B cell (primary cell): Measurements from ENCODE around the gene TCF7L1. TPM values are rescaled to one million over a fixed set of nuclear protein-coding genes. Genes with fewer than 3 reads are reported as not detected.
"Not testable (repeated sequence)": the region's sequence is repeated elsewhere in the genome, so short reads cannot be mapped to it uniquely, and the experiment has no call there.

Source experiments
- ATAC-seq: fragments of 200-7000 bp; cut with Tn5 transposase; one replicate; pipeline ENCODE4 v1.10.0; 2021; ENCODE audit warnings: low read depth, mild to moderate bottlenecking, moderate number of reproducible peaks, moderate library complexity
- CTCF ChIA-PET: fragments of 350-600 bp; sonication (Branson Sonifier 250); formaldehyde crosslinking; loops from one replicate; lab custom pipeline; 2021; ENCODE audit warnings: antibody characterized with exemption, inconsistent platforms; lab: Charles Lee
- POLR2A ChIA-PET: fragments of 350-600 bp; sonication (Branson Sonifier 250); formaldehyde crosslinking; loops from one replicate; lab custom pipeline; 2021; ENCODE audit warnings: antibody characterized with exemption; lab: Charles Lee
- DNase-seq: peaks from one replicate; pipeline ENCODE4 v3.0.0; 2013
- H2AFZ ChIP-seq: 2 replicates; pipeline ENCODE4 v1.6.1; 2012; ENCODE audit warnings: mild to moderate bottlenecking, low read depth, low read length; ENCODE audit not compliant: insufficient read depth, poor library complexity, severe bottlenecking
- H3K27ac ChIP-seq, 2 donors: 1 replicate in 1 of 2; 2 replicates in 1 of 2; pipeline ENCODE4 v1.5.1; 2012 to 2013; ENCODE audit warnings: low read length in 2 of 2, mild to moderate bottlenecking in 2 of 2, moderate library complexity in 1 of 2
- H3K27me3 ChIP-seq, 4 experiments: fragments of 200-600 bp in 1 of 4; sonication (generic) in 1 of 4; replicated peaks in 1 of 4; 1 replicate in 2 of 4; 2 replicates in 2 of 4; pipeline versions ENCODE4 v1.6.1 to v1.7.0; 2013 to 2016; ENCODE audit warnings: low read length in 3 of 4, mild to moderate bottlenecking in 2 of 4, mixed read lengths in 1 of 4, moderate library complexity in 1 of 4; ENCODE audit not compliant: insufficient read depth in 4 of 4, control insufficient read depth in 3 of 4; ENCODE audit errors: control extremely low read depth in 1 of 4
- H3K36me3 ChIP-seq, 2 experiments: replicated peaks in 1 of 2; 1 replicate in 1 of 2; 2 replicates in 1 of 2; pipeline versions ENCODE4 v1.6.1 to v1.7.1; 2013; ENCODE audit warnings: low read length in 1 of 2; ENCODE audit not compliant: insufficient read depth in 2 of 2, control insufficient read depth in 1 of 2; ENCODE audit errors: control extremely low read depth in 1 of 2, extremely low read depth in 1 of 2
- H3K4me1 ChIP-seq, 2 donors: fragments of 200-600 bp in 1 of 2; sonication (generic) in 1 of 2; 1 replicate in 1 of 2; 2 replicates in 1 of 2; pipeline versions ENCODE4 v1.5.1 to v1.6.1; 2013 to 2017; ENCODE audit warnings: low read length in 2 of 2; ENCODE audit not compliant: control insufficient read depth in 2 of 2, insufficient read depth in 2 of 2
- H3K4me2 ChIP-seq: replicated peaks from 2 replicates; pipeline ENCODE3; 2012; ENCODE audit warnings: mild to moderate bottlenecking, low read depth, low read length; ENCODE audit not compliant: poor library complexity, severe bottlenecking
- H3K4me3 ChIP-seq, 5 experiments: fragments of 200-600 bp in 1 of 5; sonication (generic) in 1 of 5; 1 replicate in 3 of 5; 2 replicates in 2 of 5; pipeline versions ENCODE4 v1.5.1 to v1.7.0; 2011 to 2016; ENCODE audit warnings: low read length in 4 of 5, mild to moderate bottlenecking in 4 of 5, low read depth in 2 of 5, control low read depth in 1 of 5, moderate library complexity in 1 of 5; ENCODE audit not compliant: insufficient read depth in 1 of 5; ENCODE audit errors: control extremely low read depth in 1 of 5, extremely low read depth in 1 of 5
- H3K79me2 ChIP-seq: fragments of 200-600 bp; sonication (generic); one replicate; pipeline ENCODE4 v1.6.0; 2016; ENCODE audit warnings: low read length; ENCODE audit not compliant: control insufficient read depth, insufficient read depth
- H3K9ac ChIP-seq: fragments of 200-600 bp; sonication (generic); 2 replicates; pipeline ENCODE4 v1.6.1; 2017; ENCODE audit warnings: mild to moderate bottlenecking, low read length, moderate library complexity
- H3K9me3 ChIP-seq, 3 donors: one replicate each; pipeline versions ENCODE4 v1.6.1 to v1.7.1; 2013; ENCODE audit warnings: low read length in 2 of 3; ENCODE audit not compliant: control insufficient read depth in 2 of 3, insufficient read depth in 1 of 3; ENCODE audit errors: control extremely low read depth in 1 of 3
- H4K20me1 ChIP-seq: 2 replicates; pipeline ENCODE4 v1.6.0; 2012; ENCODE audit warnings: mild to moderate bottlenecking, low read length; ENCODE audit not compliant: insufficient read depth, control insufficient read depth, poor library complexity, severe bottlenecking
- H3K27ac Mint-ChIP-seq: one replicate; pipeline ENCODE4 v1.8.0; 2021; ENCODE audit warnings: mixed read lengths
- H3K27me3 Mint-ChIP-seq: one replicate; pipeline ENCODE4 v1.8.0; 2021; ENCODE audit warnings: mixed read lengths
- H3K4me1 Mint-ChIP-seq: one replicate; pipeline ENCODE4 v1.8.0; 2021; ENCODE audit warnings: mixed read lengths
- H3K4me3 Mint-ChIP-seq: one replicate; pipeline ENCODE4 v1.8.0; 2021; ENCODE audit warnings: mixed read lengths
- H3K9me3 Mint-ChIP-seq: one replicate; pipeline ENCODE4 v1.8.0; 2022; ENCODE audit warnings: mixed read lengths; ENCODE audit not compliant: insufficient read depth
- CTCF ChIP-seq: fragments of 200-600 bp; IDR thresholded peaks from one replicate; pipeline ENCODE4 v1.8.0; 2022; ENCODE audit warnings: antibody characterized with exemption, mild to moderate bottlenecking
- EZH2 ChIP-seq: IDR thresholded peaks from 2 replicates; pipeline ENCODE4 v1.6.1; 2012; ENCODE audit warnings: borderline replicate concordance, low read depth, mild to moderate bottlenecking, moderate library complexity, low read length; ENCODE audit not compliant: insufficient read depth, poor library complexity, severe bottlenecking
- WGBS: methylation state at CpG from one replicate; pipeline ENCODE4 v1.1.5; 2013; ENCODE audit warnings: missing lambda C conversion rate; ENCODE audit not compliant: insufficient coverage; 5-methylcytosine and 5-hydroxymethylcytosine counted together
- intact Hi-C: fragments of 100-400 bp; cut with micrococcal nuclease; formaldehyde crosslinking; loops from one replicate; pipeline ENCODE4 v1.10.0; 2022
- polyA plus RNA-seq: library from polyadenylated mRNA; depleted of rRNA; stranded (reverse); fragments of >200 nt; gene quantifications from 2 replicates; pipeline ENCODE4 v1.2.3, GENCODE V29; 2012
- total RNA-seq, 2 donors: library from RNA; stranded (reverse); fragments of 120-200 nt in 1 of 2; gene quantifications; 1 replicate in 1 of 2; 2 replicates in 1 of 2; pipeline versions ENCODE4 v1.2.3 to v1.2.4, GENCODE V29; 2013 to 2022

Gene TCF7L1
- total and polyA plus RNA-seq, 2 donors (not counting 1 experiment from before 2014, with no cell fraction given), result 0.67 to 0.81 TPM

- no peak for TF ChIP-seq CTCF
- TF ChIP-seq EZH2, result no peak
- no peak overlapping the region for H3K4me3 ChIP-seq
- Mint-ChIP-seq H3K27me3 (peaks cover 27% of the 10 kb centered on the region), H3K4me1 (no peaks in the 10 kb centered on the region), H3K4me3 (no peak overlapping the region), H3K9me3 (no peaks in the 10 kb centered on the region), H3K27ac (no peak overlapping the region)
- ATAC-seq (no peak), DNase-seq (no peak)
- no peak overlapping the region for H3K4me2 ChIP-seq
- no peaks in the 10 kb centered on the region for H3K79me2 ChIP-seq
- H3K4me1 ChIP-seq, result no peaks in the 10 kb centered on the region
- no peak overlapping the region for H3K27ac ChIP-seq
- CTCF ChIA-PET, result interaction anchor here (0.6 kb wide), 1 partner anchor 334 kb away, joined by 3 read pairs; no protein-coding TSS in a partner anchor
- no peaks in the 10 kb centered on the region for H3K27me3 ChIP-seq
- no peak overlapping the region for H3K9ac ChIP-seq
- H4K20me1 ChIP-seq, result no peaks in the 10 kb centered on the region
- POLR2A ChIA-PET, result no interaction called here
- H3K36me3 ChIP-seq, result no peaks in the 10 kb centered on the region
- H3K9me3 ChIP-seq, result no peaks in the 10 kb centered on the region
- intact Hi-C loops, result no loop called here
- no peak overlapping the region for H2AFZ ChIP-seq
- WGBS, result no CpG with 5 or more reads among the region's 1 CpG
These were observed 12.8 kb upstream of the TCF7L1 start for GRCh38 chr2:85120363-85120762.

- H3K4me1 Mint-ChIP-seq, H3K4me1 ChIP-seq, CTCF ChIA-PET, H3K4me2 ChIP-seq, H3K27ac ChIP-seq, H3K4me3 Mint-ChIP-seq, H3K9me3 Mint-ChIP-seq, intact Hi-C loops, H3K9me3 ChIP-seq, H4K20me1 ChIP-seq, ATAC-seq, H2AFZ ChIP-seq, H3K4me3 ChIP-seq, POLR2A ChIA-PET, H3K9ac ChIP-seq, DNase-seq, H3K36me3 ChIP-seq, H3K27ac Mint-ChIP-seq, H3K79me2 ChIP-seq: not testable (repeated sequence)
- H3K27me3 ChIP-seq, result peaks cover 0 to 13% (median 6%) of the 10 kb centered on the region in 4 experiments
- WGBS, result no CpG with 5 or more reads among the region's 5 CpGs
- H3K27me3 Mint-ChIP-seq, result peaks cover 24% of the 10 kb centered on the region
These were observed 6.7 kb upstream of the TCF7L1 start for GRCh38 chr2:85126462-85126861.
